ENCODE data around the gene DCAKD. TPM values are rescaled to one million over a fixed set of nuclear protein-coding genes. Genes with fewer than 3 reads are reported as not detected.

The DCAKD gene
- total and polyA plus RNA-seq, 9 donors: 19.8 to 62.3 (median 46.2) TPM

DNA sequence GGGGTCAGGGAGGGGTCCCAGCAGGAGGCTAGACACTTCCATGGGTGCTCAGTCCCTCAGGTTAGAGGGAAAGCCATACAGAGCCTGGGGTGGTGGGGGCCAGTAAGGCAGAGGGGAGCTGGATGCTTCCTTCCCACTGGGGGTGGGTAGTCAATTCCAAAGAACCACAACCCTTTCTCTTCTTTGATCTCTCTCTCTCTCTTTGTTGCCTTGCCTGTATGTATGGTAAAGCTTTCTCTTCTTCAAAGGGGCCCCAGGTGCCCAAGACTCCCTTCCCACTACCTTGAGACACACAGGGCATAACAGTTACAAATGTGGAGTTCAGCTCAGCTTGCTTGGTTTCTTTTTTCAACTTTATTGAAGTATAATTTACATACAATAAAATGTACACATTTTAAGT lies 52.8 kb downstream of the DCAKD start:
- intact Hi-C loops (cut with DNase I): no loop called here
- no peaks in the 10 kb centered on the region for H3K9me3 ChIP-seq
- no peaks in the 10 kb centered on the region for H3K4me1 ChIP-seq (ENCODE audit: insufficient read depth)
- no peak overlapping the region for H3K27ac ChIP-seq
- no peaks in the 10 kb centered on the region for H3K36me3 ChIP-seq
- H3K27me3 ChIP-seq: no peaks in the 10 kb centered on the region
- no peak overlapping the region for H3K4me3 ChIP-seq
- DNase-seq: no peak
- TF ChIP-seq POLR2A (IDR thresholded peaks at IDR 0.05) (no peak), EP300 (IDR thresholded peaks at IDR 0.05) (no peak)
- TF ChIP-seq, protein P1, sequence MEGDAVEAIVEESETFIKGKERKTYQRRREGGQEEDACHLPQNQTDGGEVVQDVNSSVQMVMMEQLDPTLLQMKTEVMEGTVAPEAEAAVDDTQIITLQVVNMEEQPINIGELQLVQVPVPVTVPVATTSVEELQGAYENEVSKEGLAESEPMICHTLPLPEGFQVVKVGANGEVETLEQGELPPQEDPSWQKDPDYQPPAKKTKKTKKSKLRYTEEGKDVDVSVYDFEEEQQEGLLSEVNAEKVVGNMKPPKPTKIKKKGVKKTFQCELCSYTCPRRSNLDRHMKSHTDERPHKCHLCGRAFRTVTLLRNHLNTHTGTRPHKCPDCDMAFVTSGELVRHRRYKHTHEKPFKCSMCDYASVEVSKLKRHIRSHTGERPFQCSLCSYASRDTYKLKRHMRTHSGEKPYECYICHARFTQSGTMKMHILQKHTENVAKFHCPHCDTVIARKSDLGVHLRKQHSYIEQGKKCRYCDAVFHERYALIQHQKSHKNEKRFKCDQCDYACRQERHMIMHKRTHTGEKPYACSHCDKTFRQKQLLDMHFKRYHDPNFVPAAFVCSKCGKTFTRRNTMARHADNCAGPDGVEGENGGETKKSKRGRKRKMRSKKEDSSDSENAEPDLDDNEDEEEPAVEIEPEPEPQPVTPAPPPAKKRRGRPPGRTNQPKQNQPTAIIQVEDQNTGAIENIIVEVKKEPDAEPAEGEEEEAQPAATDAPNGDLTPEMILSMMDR (IDR thresholded peaks at IDR 0.05): no peak

DNA sequence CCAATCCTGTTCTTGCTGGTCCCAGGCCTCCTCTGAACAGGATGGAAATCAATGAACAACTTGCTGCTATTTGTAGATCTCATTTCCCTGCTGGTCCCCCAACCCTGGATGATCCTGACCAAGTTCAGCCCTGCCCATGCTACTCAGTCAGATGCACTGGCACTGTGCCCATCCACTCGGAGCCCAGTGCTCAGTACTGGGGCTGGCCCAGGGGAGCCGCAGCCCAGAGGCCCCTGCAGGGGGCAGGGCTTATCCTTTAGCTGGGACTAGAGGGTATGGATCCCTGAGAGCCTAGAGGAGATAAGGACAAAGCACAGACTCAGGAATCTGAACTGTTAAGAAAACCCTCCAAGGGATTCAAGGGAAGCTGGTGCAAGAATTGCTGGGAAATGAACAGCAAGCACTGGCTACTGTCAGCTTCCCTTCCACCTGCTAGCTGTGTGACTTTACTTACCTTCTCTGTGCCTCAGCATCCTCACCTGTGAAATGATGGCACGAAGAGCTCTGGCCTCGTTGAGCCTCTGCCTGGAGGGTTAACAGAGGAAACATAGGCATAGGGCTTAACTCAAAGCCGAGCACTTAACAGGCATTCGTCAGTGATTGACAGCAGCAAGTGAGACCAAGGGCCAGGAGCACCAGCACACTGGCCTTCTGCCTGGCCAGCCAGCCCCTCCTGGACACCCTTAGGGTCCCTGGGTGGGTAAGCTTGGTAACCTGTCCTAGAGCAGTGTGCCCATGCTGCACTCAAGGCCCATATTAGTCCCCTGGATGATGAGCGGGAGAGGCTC lies 53.5 kb downstream of the DCAKD start:
- intact Hi-C loops (cut with DNase I): no loop called here
- no peaks in the 10 kb centered on the region for H3K4me1 ChIP-seq (ENCODE audit: insufficient read depth)
- no peaks in the 10 kb centered on the region for H3K27me3 ChIP-seq
- WGBS, 3 donors: 52 to 59% (median 56%) methylated on average over 7 of the region's 7 CpGs
- no peaks in the 10 kb centered on the region for H3K36me3 ChIP-seq
- H3K4me3 ChIP-seq: no peak overlapping the region
- H3K27ac ChIP-seq: no peak overlapping the region
- TF ChIP-seq EP300 (IDR thresholded peaks at IDR 0.05) (no peak), POLR2A (IDR thresholded peaks at IDR 0.05) (no peak)
- TF ChIP-seq, protein P1 (IDR thresholded peaks at IDR 0.05): no peak
- DNase-seq: no peak
- H3K9me3 ChIP-seq: no peaks in the 10 kb centered on the region

DNA sequence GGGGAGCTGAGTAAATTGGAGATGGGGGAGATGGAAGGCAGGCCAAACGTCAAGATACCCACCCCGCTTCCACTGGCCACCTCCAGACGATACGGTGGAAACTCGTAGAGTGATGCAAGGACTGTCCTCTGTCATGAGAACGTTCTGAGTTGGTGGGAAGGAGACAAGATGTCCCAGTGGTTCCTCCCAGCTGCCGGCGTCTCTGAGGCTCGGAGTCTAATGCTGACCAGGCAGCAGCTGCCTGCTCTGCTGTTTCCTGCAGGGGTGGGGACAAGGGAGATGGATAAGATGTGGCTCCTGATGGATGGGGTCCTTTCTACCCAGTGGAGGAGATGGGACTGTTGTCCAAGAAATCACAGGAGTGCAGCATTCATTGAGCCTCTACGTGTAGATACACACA lies 55.1 kb downstream of the DCAKD start:
- Histone ChIP-seq H3K9me3 (no peaks in the 10 kb centered on the region), H3K4me1 (ENCODE audit: insufficient read depth) (no peaks in the 10 kb centered on the region), H3K27ac (no peak overlapping the region), H3K4me3 (no peak overlapping the region), H3K27me3 (no peaks in the 10 kb centered on the region), H3K36me3 (no peaks in the 10 kb centered on the region)
- WGBS, 3 donors: 71 to 79% (median 73%) methylated on average over 10 of the region's 10 CpGs
- TF ChIP-seq EP300 (IDR thresholded peaks at IDR 0.05) (no peak), POLR2A (IDR thresholded peaks at IDR 0.05) (no peak)
- TF ChIP-seq, protein P1 (IDR thresholded peaks at IDR 0.05): no peak
- intact Hi-C loops (cut with DNase I): no loop called here
- no peak for DNase-seq

DNA sequence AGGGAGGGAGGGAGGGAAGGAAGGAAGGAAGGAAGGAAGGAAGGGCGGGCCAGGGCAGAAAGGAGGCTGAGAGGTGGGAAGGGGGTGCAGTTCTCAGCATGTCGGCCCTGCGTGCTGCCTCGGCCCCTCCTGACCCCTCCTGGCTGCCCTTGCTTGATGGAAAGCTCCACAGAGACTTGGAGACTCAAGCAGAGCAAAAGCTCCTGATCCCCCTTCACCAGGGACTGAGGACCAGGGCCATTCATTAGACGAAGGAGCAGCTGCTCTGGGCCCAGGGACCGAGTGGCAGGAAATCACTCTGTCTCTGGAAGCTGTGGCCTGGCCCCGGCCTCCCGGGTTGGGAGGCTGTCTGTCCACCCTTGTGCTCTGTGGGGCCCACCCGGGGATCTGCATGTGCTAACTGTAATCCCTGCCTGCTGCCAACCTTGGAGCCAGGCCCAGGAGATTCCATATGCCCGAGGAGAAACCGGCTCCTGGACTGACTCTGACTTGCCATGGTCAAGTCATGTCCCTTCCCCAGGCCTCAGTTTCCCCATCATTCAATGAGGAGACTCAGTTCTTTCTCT lies 55.9 kb downstream of the DCAKD start:
- Histone ChIP-seq H3K4me3 (no peak overlapping the region), H3K9me3 (no peaks in the 10 kb centered on the region), H3K36me3 (no peaks in the 10 kb centered on the region), H3K4me1 (ENCODE audit: insufficient read depth) (no peaks in the 10 kb centered on the region), H3K27me3 (no peaks in the 10 kb centered on the region), H3K27ac (no peak overlapping the region)
- no peak for DNase-seq
- TF ChIP-seq, protein P1 (IDR thresholded peaks at IDR 0.05): no peak
- TF ChIP-seq POLR2A (IDR thresholded peaks at IDR 0.05): no peak
- intact Hi-C loops (cut with DNase I): no loop called here
- whole genome bisulfite sequencing, 3 donors: 55 to 59% (median 56%) methylated on average over 11 of the region's 11 CpGs
